KMS-11 (cell line): Measurements from ENCODE around the gene POLD1.

Experiments
- H2AFZ ChIP-seq: fragments of 200-600 bp; sonication (generic); 2 replicates; pipeline ENCODE4 v1.6.1; 2016; ENCODE audit warnings: antibody characterized with exemption, mixed run types, low read depth
- H3K27ac ChIP-seq: fragments of 200-600 bp; sonication (generic); 2 replicates; pipeline ENCODE4 v1.6.1; 2016; ENCODE audit warnings: mild to moderate bottlenecking, mixed run types
- H3K27me3 ChIP-seq: fragments of 200-600 bp; sonication (generic); 2 replicates; pipeline ENCODE4 v1.6.1; 2017; ENCODE audit warnings: mild to moderate bottlenecking, low read depth, mixed run types, moderate library complexity; ENCODE audit not compliant: insufficient read depth
- H3K36me3 ChIP-seq: fragments of 200-600 bp; sonication (generic); 2 replicates; pipeline ENCODE4 v1.6.1; 2017; ENCODE audit warnings: mild to moderate bottlenecking, mixed run types; ENCODE audit not compliant: insufficient read depth
- H3K4me1 ChIP-seq: fragments of 200-600 bp; sonication (generic); 2 replicates; pipeline ENCODE4 v1.6.1; 2016; ENCODE audit warnings: mild to moderate bottlenecking, low read depth, mixed run types; ENCODE audit not compliant: poor library complexity, severe bottlenecking
- H3K4me2 ChIP-seq: fragments of 200-600 bp; sonication (generic); 2 replicates; pipeline ENCODE4 v1.7.0; 2016; ENCODE audit warnings: mild to moderate bottlenecking, mixed run types
- H3K4me3 ChIP-seq: fragments of 200-600 bp; sonication (generic); IDR thresholded peaks from 2 replicates; pipeline ENCODE4 v1.6.1; 2017; ENCODE audit warnings: low read depth, low read length, mixed read lengths; ENCODE audit not compliant: insufficient read depth
- H3K79me2 ChIP-seq: fragments of 200-600 bp; sonication (generic); 2 replicates; pipeline ENCODE4 v1.6.1; 2016; ENCODE audit warnings: low read depth, mixed run types; ENCODE audit not compliant: insufficient read depth
- H3K9ac ChIP-seq: fragments of 200-600 bp; sonication (generic); 2 replicates; pipeline ENCODE4 v1.6.1; 2016; ENCODE audit warnings: mild to moderate bottlenecking, mixed run types
- H4K20me1 ChIP-seq: fragments of 200-600 bp; sonication (generic); 2 replicates; pipeline ENCODE4 v1.6.1; 2016; ENCODE audit warnings: mild to moderate bottlenecking, mixed run types; ENCODE audit not compliant: insufficient read depth
- TF ChIP-seq, protein P1 (sequence below): fragments of 200-600 bp; sonication (generic); conservative IDR thresholded peaks from 2 replicates; pipeline ENCODE4 v1.6.1; 2017; ENCODE audit warnings: low read depth, mild to moderate bottlenecking, antibody characterized with exemption, low read length, moderate library complexity, mixed read lengths

POLD1 gene

DNA sequence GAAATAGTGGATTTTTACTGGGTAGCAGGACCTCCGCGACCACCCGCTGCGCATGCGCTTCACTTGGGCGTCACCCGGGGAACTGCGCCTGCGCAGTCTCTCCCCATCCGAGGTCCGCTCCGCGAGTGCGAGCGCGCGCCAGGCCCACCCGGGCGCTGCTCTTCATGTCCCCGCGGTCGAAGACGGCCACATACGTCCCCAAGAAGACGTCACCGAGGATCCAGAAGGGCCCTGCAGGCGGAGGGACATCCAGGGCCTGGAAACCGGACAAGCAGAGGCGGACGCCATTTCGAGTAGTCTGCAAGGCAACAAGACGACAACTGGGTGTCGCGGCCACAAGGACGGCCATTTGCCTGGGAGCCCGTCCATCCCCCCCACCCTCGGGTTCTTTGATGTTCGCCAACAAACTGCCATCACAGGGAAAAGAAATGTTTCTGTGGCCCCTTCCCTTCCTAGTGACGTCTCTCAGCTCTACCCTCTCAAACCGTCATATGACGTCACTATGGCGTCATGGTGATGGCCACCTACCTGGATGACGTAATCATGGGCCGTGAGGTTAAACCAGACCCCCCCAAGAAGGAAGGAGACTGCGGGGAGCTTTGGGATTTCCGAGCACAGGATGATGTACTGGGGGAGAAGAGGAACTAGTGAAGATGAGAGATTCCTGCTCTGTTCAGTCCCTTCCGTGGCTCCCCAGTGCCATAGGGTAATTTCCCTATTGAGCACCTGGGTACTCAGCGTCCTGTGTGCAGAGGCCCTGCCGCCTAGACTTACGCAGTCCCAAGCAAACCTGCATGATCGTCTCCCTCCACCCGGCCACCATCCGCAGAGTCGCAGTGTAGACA, 25.4 kb upstream of the POLD1 start:
- H3K79me2 ChIP-seq = no peaks in the 10 kb centered on the region
- no peaks in the 10 kb centered on the region for H3K36me3 ChIP-seq
- peak overlapping the region; percentile 98 for H2AFZ ChIP-seq
- no peaks in the 10 kb centered on the region for H4K20me1 ChIP-seq
- TF ChIP-seq, protein P1, sequence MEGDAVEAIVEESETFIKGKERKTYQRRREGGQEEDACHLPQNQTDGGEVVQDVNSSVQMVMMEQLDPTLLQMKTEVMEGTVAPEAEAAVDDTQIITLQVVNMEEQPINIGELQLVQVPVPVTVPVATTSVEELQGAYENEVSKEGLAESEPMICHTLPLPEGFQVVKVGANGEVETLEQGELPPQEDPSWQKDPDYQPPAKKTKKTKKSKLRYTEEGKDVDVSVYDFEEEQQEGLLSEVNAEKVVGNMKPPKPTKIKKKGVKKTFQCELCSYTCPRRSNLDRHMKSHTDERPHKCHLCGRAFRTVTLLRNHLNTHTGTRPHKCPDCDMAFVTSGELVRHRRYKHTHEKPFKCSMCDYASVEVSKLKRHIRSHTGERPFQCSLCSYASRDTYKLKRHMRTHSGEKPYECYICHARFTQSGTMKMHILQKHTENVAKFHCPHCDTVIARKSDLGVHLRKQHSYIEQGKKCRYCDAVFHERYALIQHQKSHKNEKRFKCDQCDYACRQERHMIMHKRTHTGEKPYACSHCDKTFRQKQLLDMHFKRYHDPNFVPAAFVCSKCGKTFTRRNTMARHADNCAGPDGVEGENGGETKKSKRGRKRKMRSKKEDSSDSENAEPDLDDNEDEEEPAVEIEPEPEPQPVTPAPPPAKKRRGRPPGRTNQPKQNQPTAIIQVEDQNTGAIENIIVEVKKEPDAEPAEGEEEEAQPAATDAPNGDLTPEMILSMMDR = no peak
- H3K4me2 ChIP-seq = peak overlapping the region; percentile 94
- H3K4me1 ChIP-seq = peaks cover 5% of the 10 kb centered on the region
- no peak overlapping the region; the same call in 1 of the 2 replicates for H3K27ac ChIP-seq
- peaks cover 61% of the 10 kb centered on the region for H3K27me3 ChIP-seq
- H3K4me3 ChIP-seq = no peak overlapping the region
- H3K9ac ChIP-seq = peak overlapping the region; percentile 7; the same call in 1 of the 2 replicates

DNA sequence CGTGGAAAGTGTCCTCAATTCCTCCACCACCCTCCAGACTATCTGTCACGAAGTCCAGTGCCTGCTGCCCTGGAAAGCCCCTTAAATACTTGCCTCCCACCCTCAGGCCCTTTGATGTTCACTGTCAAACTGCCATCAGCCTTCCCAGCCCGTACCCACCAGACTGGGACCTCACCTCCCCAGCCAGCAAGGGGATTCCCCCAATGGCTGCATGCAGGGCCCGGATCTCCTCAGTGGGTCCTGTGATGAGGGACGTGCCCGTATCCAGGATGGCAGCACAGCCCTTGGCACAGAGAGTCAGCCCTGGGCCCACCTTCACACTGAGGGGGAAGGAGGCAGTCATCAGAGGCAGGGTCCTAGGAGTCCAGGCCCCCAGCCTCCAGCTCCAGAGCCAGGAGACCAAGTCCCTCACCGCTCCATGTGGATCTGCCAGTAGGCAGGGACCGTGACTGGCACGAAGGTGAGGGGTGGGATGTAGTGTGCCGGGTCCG, 24.8 kb upstream of the POLD1 start:
- peaks cover 5% of the 10 kb centered on the region for H3K4me1 ChIP-seq
- H3K27ac ChIP-seq = no peak overlapping the region
- H3K9ac ChIP-seq = no peak overlapping the region
- H3K4me2 ChIP-seq = no peak overlapping the region
- H3K79me2 ChIP-seq = no peaks in the 10 kb centered on the region
- no peak overlapping the region for H2AFZ ChIP-seq
- no peak overlapping the region for H3K4me3 ChIP-seq
- no peaks in the 10 kb centered on the region for H4K20me1 ChIP-seq
- TF ChIP-seq, protein P1 = no peak
- H3K27me3 ChIP-seq = peaks cover 56% of the 10 kb centered on the region
- H3K36me3 ChIP-seq = no peaks in the 10 kb centered on the region

DNA sequence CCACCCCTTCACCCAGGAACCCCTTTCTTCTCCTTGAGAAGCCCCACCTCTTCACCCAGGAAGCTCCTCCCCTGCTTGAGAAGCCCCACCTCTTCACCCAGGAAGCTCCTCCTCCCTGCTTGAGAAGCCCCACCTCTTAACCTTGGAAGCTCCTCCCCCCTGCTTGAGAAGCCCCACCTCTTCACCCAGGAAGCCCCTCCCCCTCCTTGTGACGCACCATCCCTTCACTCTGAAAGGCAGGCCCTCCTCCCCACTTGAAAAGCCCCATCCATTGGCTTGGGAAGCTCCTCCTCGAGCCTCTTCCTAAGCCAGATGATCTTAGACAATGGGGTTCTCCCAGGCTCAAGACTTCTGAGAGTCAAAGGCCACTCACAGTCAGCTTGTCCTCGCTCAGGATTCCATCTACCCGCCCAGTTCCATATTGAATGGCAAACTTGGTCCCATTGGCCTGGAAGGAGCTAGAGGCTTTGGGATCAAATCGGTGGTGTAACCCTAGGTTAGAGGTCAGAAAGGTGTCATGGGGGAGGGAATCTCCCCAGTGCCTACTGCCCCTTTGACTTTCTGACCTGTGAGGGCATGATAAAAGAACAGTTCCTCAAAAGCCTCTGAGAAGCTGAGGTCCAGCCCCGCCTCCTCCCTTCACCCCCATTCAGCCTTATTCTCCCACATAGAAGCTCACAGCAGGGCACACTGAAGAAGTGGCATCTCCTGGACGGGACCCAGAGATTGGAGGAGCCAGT, 22.7 kb upstream of the POLD1 start:
- Histone ChIP-seq H3K9ac (no peak overlapping the region), H3K36me3 (no peaks in the 10 kb centered on the region), H3K27me3 (peaks cover 50% of the 10 kb centered on the region), H4K20me1 (no peaks in the 10 kb centered on the region), H3K4me3 (no peak overlapping the region), H3K4me1 (peaks cover 5% of the 10 kb centered on the region), H3K4me2 (no peak overlapping the region), H2AFZ (no peak overlapping the region), H3K27ac (no peak overlapping the region), H3K79me2 (no peaks in the 10 kb centered on the region)
- TF ChIP-seq, protein P1 = no peak

DNA sequence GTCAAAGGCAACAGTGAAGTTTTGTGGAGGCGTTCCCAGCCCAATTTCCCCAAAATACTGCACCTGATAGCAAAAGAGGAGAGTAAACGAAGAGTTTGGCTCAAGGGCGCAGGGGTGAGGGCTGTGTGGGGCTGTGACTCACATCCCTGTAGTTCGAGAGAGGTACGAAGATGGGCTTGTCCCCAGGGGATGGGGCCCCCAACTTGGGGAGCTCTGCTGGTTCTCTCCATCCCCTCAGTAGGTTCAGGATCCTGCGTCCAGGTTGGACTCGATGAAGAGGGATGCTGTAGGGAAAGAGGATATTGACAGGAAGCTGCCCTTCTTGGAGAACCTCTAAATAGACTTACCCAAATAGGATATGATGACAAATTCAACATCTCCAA, 22.1 kb upstream of the POLD1 start:
- no peaks in the 10 kb centered on the region for H4K20me1 ChIP-seq
- no peak overlapping the region for H2AFZ ChIP-seq
- TF ChIP-seq, protein P1 = no peak
- H3K79me2 ChIP-seq = no peaks in the 10 kb centered on the region
- H3K4me1 ChIP-seq = peaks cover 3% of the 10 kb centered on the region
- no peak overlapping the region for H3K4me3 ChIP-seq
- H3K27me3 ChIP-seq = peaks cover 53% of the 10 kb centered on the region
- H3K36me3 ChIP-seq = no peaks in the 10 kb centered on the region
- no peak overlapping the region for H3K4me2 ChIP-seq
- H3K9ac ChIP-seq = no peak overlapping the region
- H3K27ac ChIP-seq = no peak overlapping the region
